Fibroblast of skin of left quadriceps (primary cell): ENCODE measurements around the gene TENT5A.

Source experiments
- DNase-seq, 2 experiments: peaks; one replicate each; pipeline ENCODE4 v3.0.0-alpha.2; 2013; ENCODE audit warnings: low read depth in 2 of 2

Gene TENT5A

DNA sequence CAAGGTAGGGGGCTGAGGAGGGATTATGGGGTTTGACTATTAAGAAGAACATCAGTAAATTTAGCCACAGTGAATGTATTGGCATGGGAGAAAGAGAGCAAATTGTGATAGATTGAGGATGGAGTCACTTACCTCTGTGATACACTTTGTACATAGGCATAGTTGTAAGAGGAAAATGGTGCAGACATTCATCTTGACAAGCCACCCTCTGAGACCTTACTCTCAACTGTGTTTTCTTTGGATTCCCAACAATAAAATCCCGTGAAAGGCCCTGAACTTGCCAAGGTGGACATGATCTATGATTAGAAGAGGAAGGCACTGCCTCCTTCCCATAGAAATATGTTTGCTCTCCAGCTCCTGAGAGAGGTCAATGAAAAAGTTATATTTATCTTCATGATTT, 18.6 kb upstream of the TENT5A start:
- DNase-seq, result no peak

DNA sequence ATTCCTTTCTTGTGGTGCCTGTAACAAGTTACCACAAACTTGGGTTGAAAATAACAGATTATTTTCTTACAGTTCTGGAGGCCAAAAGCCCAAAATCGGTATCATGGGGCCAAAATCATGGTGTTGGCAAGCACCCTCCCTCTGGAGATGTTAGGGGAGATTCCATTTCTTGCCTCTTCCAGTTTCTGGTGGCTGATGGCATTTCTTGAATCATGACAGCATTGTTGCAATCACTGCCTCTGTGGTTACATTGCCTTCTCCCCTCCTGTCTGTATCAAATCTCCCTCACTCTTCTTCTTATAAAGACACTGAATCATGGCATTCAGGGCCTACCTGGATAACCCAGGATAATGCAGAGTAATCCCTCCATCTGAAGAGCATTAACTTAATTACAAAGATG, 17.9 kb upstream of the TENT5A start:
- no peak for DNase-seq

DNA sequence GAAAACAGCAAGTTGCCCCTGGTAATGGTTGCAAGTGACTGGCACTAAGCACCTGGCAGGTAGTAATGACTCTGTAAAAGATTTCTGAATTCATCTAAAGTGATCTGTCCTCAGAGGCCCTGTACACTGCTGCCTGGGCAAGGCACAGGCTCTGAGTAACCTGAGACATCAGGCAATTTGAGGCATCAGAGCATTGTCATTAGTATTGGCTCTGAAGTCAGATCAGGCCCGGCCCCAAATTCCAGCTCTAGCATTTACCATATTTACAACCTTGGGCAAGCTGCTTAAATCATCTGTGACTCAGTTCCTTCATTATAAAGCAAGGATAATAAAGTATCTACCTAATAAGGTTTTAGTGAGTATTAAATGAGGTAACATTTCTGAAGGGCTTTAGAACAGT, 17.3 kb upstream of the TENT5A start:
- peak in 1 of 2 experiments; percentile 31 for DNase-seq

DNA sequence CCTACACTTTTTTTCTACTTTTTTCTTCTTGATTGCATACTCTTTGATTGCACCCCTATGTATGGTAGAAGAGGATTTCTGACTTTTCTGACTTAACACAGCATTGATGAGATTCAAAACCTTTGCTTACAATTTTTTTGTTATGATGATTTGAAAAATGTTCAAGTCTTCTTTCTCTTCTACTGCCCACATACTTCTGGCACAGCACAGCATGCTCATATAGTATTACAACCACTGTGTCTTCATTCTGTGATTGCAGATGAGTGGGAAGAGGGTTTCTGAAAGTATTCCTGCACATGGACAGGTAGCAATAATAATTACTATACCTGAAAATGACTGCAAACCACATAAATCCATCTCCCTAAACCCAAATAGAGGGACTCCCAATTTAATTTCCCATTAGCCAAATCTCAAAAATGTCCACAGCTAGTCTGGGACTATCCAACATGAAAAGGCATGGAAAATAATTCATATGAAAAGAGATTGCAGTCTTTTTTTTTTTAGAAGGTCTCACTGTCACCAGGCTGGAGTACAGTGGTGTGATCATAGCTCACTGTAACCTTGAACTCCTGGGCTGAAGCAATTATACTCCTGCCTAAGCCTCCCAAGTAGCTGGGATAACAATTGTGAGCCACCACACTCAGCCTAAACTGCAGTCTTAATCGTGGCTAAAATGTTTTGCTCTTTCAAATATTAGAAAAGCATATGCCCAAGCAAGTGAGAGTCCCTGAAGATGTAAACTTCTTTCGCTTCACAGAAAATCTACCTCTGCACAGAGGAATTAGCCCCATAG, 15.9 kb upstream of the TENT5A start:
- no peak for DNase-seq

DNA sequence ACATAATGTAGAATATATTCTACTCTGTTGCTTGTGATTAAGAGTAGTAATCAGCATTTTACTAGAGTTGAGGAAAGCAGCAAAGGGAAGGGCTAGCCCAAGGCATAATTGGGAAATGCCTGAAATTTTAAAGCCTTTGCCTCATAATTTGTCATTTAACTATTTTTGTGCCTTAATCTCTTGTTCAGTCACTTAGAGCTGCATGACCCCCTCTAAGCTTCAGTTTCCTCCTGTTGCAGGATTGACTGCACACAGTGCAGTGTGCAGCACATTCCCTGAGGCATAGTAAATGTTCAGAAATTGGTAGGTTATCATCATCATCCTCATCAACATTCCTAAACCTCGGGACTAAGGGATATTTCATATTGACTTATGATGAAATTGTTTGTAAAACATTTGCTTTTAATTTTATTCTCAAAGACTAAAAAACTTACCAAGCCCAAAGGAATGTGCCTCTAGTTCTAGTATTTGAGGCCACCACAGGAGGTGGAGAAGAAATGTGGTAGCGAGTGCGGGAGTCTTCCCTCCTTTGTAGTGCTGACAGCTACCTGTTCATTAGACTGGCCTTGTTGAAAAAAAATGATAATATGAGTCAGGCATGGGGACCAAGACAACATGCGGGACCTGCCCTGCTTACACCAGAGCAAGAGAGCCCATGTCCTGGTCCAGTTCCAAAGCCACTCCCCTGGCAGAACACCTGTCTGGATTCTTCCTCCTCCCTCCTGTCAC, 14.8 kb upstream of the TENT5A start:
- peak; percentile 90 to 91 for DNase-seq

DNA sequence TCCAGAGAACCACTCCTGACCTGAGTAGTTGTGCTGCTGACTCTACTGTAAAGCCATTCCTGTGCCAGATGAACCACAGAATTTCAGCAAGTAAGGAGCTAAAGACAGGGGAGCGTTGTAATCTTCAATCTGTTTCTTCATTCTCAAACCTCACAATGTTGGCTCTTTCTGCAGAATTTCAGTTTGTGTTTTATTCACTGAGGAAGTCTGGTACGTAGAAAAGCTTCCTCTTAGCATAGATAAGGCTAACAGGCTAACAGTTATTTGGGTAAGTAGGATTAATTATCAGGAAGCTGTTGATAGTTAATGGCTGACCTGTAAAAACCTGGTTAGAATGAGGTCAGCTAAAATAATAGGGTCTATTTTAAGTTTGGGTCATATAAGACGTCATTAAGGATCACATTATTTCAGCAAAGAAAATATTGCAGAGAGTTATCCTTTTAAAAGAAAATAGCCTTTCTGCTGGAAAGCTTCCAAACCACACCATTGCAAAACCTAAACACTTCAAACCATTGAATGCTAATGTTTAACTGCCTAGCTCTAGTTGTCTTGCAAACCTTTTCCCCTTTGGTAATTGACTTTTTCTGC, 14.1 kb upstream of the TENT5A start:
- DNase-seq, result peak; percentile 96

DNA sequence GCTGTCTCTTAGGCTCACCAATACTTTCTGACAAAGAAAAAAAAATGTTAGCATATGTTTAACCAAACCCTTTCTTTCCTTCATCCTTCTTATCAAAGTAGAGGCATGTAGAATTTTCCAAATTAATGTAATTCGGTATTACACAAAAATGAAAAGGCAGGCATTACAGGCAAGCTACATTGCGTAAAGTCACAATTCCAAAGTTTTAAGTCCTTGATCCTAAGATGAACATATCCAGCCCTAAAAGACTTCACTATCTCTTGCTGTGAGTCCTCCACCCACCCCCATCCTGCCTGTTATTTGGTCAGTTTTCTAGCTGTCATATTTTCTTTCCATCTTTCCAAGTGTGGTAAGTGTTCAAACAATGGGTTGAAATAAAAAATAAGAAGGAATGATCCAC, 12.1 kb upstream of the TENT5A start:
- DNase-seq, result no peak

DNA sequence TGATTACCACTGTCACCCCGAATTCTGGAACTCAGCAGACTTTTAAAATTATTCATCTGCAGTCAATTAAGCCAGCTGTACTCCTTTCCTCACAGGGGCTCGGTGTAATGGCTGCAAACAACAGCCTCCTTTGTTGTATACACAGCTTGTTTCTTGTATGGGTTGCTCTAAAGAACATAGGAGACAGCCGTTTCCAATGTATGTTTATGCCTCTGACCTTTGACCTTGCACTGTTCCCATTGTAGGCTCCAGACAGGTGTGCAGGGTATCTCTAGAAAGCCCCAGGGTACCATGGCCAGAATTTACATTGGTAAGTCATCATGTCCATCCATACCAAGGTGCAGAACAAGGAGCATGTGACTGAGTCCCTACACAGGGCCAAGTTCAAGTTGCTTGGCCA, 11.5 kb upstream of the TENT5A start:
- no peak for DNase-seq

DNA sequence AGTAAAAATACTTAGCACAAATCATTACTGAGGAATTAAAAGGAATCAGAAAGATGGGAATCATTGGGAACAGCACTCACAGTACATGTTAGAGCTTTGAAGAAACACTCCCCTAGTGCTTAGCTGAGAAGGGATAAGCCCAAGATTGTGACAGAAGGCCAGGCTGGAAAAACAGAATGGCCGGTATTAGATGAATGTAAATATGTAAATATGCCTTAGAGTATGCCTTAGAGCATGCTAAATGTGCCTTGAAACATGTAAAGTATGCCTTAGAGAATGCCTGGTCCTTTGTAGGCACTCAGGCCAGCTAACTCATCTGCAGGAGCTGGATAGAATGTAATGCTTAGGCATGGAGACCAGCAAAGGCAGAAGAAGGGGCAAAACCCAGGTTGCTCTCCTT, 10.6 kb upstream of the TENT5A start:
- no peak for DNase-seq

DNA sequence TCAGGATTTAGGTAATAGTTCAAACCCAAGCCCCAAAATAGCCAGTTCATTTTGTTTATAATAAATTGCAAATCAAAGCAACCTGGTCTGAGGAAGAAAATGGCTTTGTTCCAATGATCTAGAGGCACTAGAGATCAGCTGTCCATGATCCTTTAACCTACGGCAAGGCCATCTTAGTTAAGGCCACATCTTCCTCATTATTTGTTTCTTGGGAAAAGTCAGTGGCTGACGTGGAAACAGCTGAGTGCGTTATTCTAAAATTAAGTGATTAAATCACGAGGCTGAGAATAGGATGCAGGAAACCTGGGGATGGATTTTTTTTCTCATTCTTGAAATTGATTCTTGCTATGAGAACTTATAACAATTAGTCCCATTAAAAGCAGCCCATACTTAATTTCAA, 10.1 kb upstream of the TENT5A start:
- DNase-seq, result no peak

DNA sequence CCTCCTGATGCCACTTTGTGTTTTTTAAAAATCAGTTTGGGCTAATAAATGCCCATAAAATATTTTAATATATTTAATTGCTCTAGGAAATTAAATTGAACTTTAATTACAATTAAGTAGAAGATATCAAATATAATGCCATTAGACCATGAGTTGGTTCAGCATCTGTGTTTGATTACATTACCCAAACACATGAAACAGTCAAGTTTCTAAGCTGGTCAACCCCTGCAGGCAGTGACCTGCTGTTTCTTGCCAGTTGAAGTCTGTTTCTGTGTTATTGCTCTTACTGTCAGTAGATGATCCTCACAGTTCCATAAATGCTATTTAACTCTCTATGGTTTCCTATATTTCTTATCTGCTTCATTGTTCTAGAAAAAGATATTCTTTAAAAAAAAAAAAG, 9.7 kb upstream of the TENT5A start:
- no peak for DNase-seq

DNA sequence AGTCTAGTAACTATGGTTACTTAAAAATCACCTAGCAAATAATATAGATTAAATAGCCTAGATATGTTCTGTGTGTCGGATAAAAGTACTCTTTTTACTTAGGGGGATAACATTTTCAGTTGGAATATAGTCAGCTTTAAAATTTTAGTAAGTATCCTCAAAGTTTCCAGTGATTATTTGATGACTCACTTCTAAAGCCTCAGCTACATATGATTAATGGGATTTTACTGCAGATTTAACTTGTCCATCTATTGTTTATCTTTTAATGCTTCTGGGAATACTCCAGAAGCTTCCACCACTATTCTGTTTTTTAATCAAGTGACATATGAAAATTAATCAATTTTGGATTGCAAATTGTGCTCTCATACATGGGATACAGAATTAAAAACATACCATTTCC, 8.7 kb upstream of the TENT5A start:
- no peak for DNase-seq

DNA sequence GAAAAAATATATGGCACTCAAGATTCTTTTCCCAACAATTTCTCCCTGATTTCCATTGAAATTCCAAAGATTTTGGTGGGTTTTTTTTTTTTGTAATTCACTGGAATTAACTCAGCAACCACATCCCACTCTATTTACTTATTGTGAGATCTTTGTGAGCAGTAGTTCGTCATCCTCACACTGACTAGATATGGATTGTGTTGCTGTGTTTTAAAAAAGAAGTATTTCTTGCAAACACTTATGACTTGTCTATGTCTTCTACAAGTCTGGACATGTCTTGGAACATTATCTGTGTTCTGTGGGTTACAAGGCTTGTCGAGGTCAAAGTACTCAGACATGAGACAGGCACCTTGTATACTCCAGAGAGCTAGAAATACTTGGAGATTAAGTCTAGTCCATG, 7.3 kb upstream of the TENT5A start:
- DNase-seq, result no peak

DNA sequence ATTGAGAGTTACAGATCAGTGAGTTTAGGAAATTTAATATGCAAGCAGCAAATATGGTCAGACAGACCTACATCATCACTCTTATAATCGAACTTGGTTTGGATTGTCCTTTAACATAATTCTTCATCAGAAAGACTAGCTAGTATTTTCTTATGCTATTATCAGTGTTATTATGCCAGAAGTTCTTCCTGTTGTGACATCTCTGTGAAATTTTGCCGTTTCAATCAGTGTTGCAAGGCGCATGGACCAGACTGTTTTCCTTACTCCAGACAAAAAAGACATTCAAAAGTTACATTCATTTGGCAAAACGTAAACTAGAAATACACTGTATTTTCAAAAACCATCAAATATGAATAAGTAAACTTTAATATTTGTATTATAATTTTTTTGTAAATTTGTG, 5.7 kb upstream of the TENT5A start:
- DNase-seq, result no peak

DNA sequence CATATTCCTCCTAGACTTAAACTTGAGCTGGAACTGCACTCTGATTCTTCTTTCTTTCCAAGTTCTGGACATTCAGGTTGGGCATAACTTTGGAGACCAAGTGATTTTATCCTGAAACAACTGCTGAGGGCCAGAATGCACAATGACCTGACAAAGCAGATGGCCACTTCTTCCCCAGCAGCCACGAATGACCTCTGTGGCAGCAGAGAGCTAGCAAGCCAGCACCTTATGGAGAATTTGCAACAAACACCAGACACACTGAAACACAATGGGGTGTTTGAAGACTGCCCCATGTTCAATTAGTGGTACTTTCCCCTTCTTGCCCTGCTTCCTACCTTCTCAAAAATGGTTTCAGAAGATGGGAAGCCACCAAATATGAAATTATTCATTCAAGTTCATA, 4.2 kb upstream of the TENT5A start:
- DNase-seq, result no peak

DNA sequence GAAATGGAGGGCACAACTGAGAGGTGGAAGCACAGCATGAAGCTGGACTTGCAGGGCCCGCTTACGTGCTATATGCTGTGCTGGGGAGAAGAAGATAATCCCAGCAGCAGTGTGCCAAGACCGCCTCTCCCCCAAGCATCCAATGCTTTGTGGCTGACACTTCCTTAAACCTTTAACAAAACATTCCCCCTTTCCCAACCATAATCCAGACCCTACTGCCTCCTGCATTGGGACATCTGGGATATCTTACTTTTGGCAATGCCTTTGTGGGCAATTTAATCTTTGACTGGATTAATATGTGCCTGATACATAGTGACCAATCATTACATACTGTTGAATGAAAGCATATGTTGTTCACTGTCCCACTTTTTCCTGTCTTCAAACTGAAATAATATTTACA, 3.1 kb upstream of the TENT5A start:
- DNase-seq, result no peak

DNA sequence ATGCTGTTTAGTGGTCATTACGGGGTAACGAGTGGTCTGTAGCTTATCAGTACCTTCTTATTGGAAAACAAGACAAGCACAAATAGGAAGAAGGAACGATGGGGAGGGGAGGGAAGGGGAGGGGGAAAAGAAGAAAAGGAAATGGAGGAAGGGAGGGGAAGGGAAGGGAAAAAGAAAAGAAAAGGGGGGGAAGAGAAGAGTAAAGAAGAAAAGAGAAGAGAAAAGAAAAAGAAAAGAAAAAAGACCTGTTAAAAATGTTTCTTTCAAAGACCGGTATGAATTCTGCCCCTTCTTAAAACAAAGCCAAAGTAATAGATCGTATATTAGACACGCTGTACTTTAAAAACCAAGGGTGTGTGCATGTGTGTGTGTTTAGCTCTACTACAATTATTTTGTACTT, 2.4 kb upstream of the TENT5A start:
- no peak for DNase-seq

DNA sequence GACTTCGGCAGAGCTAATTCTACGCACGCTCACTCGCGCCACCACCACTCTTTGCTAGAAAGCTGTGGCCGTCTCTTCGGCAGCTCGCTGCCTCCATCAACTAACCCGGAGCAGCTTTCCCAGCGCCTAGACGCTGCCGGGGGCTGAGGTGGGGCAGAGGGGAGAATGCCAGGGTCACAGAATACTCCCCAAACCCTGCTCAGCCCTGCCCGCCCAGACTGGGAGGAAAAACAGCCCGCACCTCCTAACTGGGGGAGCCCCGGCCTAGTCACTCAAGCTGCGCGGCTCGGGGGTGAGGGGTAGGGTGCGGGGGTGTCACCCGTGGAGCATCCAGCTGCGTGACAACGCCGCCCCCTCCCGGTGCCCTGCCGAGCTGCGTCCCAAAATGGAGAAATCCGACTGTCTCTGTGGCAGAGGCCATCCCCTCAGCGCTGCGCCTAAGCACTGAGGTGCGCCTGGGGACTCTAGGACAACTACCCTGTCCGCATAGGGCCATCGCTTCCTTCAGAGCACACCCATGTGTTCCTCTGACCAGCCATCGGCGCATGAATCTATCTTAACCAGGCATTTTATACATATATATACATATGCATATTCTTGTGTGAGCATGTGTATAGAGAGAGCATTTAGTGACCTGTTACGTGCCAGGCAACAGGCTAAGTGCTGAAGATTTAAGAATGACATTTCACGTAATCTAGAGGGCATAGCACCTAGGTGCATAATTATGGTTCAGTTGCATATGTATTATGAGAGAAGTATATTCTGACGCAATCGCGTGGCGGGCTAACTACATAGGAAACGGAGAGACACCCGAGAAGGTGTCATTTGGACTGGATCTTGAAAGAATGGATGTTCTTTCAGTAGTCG, 1.5 kb upstream of the TENT5A start:
- no peak for DNase-seq

DNA sequence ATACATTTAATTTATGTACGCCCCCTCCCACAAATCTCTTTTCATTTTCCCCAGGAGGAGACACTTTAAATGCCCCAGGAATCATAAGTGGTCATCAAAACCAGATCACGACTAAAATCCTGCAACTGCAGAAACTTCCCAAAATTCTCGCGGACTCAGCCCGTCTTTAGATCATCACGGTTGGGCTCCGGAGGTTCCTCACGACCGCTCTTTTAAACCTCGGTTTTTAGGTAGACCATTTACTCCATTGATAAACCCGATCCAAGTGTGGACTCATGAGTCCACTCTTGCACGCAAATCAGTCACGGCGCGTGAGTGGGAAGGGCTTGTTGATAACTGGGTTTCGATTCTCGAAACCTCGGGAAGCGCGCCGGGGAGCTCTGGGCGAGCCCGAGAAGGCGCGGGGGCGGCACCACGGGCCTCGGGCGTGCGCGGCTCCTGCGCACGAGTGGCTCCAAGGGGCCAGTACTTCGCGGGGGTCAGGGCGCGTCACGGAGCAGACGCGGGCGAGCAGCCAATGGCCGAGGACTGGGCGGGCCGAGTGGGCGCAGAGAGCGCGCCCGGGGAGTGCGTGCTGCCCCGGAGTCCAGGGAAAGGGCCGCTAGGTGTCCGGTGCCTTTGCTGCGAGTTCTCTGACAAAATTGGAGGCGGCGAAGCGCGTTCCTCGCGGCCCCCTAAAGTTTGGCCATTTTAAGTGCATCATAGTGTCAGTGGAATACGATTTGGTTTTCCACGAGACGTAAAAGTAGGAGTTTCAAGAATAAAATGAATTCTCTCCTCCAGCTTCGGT, 635 bp upstream of the TENT5A start:
- peak; percentile 65 to 71 for DNase-seq

DNA sequence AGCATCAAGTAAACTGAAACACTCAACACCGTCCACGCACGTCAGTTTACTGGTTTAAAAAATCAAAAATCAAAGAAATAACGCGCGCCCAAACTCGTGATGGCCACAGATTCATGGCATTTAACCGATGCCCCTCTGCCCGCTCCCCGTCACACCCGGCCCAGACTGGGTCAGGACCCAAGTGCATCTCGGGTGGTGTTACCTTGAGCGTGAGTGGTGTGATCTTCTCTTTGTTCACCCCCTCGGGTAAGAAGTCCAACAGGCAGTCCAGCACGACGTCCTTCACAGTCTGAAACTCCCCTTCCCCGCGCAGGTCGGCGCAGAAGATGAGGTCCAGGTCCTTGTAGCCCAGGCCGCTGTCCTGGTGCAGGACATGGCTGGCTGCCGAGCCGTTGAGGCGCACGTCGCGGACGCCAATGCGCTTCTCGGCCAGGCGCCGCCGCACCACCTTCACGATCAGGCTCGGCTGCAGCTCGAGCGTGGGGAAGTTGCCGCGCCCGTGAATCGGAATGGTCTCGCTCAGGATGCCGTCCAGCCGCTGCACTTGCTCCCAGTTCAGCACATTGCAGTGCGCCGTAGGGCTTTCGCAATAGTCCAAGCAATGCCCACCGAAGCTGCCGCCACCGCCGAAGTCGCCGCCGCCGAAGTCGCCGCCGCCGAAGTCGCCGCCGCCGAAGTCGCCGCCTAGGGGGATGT, 945 bp downstream of the TENT5A start:
- DNase-seq, result no peak
